ENCODE measurements around the gene ZNF213.
A peak's percentile ranks its signal among the peaks of the same experiment; 100 is the strongest.

The ZNF213 gene

GRCh38 chr16:3101841-3102470, 32.9 kb upstream of the ZNF213 start:
- DNase-seq, result peak in 1 of 2 experiments; percentile 44

DNA sequence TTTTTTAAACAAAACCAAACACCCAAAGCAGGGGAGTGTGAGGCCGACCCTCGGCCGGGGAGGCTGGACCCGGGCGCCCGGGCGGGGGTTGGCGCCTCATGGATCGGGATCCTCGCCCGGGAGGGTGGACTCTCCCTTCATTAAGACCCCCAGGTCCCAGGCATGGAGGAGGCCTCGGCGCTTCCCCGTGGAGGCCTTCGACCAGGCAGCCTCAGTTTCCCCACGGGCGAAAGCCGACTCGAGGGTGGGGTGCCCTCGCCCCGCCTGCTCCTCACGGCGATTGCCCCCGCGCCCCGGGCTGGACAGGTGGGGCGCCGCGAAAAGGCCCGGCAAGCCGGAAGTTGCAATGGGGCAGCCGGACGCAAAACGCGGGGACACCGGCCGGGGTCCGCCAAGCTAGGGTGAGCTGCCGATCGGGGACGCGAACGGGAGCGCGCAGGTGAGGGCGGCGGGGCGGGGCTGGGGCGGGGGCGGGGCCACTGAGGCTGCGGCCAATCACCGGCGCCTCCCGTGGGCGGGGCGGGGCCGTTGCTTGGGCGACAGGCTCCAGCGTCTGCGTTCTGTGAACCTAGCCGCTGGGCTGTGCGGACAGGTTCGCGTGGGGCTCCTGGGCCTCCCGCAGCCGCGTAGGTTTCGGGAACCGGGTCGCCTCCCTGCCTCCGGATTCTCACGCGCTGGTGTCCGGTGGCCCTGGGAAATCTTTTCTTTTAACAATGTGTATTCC, 28.5 kb upstream of the ZNF213 start:
- DNase-seq, result peak; percentile 92 to 95

- no peak for DNase-seq
Observed at GRCh38 chr16:3112058-3112880, 22.6 kb upstream of the ZNF213 start, which contains the start of gene ZNF205. Gene ZNF205 (plus strand): TSS chr16:3112586. CDS start chr16:3113431, 845 bp downstream.

- DNase-seq, result no peak
Observed at GRCh38 chr16:3112881-3113574, 21.8 kb upstream of the ZNF213 start.

DNA sequence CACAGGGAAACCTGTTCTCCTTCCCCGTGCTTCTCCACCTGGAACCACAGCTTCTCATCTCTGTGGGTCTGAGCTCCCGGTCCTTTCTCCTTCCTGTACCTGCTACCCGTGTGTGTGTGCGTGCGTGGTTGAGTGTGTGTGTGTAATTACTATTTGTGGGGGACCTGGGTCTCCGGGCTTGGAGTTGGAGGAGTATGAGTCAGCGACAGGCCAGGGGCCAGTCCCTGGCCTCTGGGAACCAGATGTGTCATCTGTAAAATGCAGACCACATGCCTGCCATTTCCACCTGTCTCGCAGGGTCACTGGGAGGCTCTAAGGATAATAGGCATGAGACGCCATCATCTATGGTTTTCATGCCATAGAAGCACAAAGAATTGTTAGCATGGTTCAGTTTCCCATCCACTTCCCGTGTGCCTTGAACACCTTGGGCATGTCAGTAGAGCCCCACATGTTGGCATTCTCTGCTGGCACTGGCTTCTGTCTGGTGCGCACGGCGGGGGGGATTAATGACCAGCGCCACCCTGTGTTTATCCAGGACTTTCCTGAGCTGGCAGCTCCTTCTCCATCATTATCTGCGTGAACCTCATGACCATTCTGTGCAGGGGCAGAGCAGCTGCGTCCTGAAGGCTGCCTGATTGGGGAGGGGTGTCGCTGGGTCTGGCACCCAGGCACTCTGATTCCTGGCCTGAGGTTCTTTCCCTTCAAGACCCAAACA, 20.9 kb upstream of the ZNF213 start:
- DNase-seq, result no peak

DNA sequence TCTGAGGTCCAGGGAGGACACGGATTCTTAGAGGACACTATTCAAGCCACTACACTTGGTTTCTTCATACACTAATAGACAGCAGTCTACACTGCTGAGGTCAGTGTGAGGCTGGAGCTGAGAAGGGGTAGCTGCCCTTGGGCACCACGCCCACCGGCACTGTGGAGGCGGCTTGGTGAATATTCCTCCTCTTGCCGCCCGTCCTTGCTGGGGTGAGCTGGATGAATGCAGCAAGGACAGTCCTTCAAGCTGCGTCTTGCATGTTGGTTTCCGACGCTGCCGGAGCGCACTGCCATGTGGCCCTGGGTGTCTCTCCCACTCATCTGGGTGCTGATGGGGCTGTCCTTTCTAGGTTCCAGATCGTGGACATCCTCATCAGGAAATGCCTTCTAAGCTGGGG, 19.8 kb upstream of the ZNF213 start:
- no peak for DNase-seq

GRCh38 chr16:3115561-3115960, 19.3 kb upstream of the ZNF213 start:
- DNase-seq, result no peak

- DNase-seq, result no peak
Observed at GRCh38 chr16:3118204-3118790, 16.5 kb upstream of the ZNF213 start.

DNA sequence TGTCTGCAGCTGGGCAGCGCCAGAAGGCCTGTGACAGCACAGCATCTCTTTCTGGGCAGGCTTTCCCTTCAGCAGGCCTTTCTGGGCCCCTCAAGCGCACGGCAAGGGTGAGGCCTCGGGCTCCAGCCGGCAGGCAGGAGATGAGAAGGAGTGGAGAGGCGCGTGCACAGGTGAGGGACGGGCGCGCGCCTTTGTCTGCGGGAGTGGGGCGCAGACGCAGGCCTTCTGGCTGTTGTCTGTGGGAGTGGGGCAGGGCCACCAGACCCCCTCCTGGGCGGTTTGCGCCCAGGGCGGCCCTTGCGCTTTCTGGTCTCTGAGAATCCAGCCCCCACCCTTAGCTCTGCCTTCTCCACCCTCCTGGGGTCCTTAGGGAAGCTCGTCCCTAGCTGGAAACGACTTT, 16.0 kb upstream of the ZNF213 start:
- no peak for DNase-seq

DNA sequence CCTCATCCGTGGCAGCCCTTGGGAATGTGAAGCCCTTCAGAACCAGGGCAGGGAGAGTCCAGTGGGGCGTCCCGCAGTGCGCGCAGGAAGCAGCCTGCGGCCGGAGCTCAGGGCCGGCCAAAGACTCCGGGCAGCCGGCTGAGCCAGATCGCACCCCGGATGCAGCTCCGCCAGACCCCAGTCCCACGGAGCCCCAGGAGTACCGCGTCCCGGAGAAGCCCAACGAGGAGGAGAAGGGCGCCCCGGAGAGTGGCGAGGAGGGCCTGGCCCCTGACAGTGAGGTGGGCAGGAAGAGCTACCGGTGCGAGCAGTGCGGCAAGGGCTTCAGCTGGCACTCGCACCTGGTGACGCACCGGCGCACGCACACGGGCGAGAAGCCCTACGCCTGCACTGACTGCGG, 15.5 kb upstream of the ZNF213 start:
- DNase-seq, result no peak

GRCh38 chr16:3119701-3120408, 15.0 kb upstream of the ZNF213 start:
- DNase-seq, result no peak

DNA sequence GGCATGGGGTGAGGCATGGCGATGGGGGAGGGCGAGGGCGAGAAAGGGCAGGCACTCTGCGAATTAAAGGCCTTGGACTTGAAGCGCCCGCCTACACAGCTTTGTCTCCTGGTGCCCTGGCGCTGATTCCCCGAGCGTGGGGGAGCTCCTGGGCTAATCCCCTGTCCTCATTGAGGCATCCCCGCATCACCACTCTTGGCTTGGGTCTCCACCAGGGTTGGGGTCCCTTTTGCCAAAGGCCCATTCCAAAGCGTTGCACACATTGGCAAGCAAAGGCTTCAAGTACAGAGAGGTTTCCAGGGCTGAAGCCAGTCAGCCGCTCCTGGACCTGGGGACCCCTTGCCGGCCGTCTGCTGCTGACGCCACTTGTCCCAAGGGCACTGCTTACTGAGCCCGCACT, 14.4 kb upstream of the ZNF213 start:
- DNase-seq, result no peak

DNA sequence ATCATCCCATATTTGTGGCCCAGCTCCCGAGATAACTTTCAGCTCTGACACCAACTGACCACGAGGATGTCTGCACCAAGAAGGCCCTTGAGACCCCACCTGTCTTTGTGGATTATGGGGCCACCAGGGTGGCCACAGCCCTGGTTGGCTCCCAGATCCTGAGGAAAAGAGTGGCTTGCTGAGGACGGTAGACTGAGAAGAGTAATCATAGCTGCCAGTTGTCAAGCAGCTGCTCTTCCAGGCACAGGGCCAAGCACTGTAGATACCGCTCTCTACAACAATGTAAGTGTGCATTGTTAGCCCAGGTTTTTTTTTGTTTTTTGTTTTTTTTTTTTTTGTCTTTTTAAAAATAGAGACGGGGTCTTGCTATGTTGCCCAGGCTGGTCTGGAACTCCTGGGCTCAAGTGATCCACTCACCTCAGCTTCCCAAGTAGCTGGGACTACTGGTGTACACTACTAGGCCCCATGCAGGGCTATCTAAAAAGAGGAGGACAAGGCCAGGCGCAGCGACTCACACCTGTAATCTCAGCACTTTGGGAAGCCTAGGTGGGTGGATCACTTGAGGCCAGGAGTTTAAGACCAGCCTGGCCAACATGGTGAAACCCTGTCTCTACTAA, 12.9 kb upstream of the ZNF213 start:
- DNase-seq, result no peak

DNA sequence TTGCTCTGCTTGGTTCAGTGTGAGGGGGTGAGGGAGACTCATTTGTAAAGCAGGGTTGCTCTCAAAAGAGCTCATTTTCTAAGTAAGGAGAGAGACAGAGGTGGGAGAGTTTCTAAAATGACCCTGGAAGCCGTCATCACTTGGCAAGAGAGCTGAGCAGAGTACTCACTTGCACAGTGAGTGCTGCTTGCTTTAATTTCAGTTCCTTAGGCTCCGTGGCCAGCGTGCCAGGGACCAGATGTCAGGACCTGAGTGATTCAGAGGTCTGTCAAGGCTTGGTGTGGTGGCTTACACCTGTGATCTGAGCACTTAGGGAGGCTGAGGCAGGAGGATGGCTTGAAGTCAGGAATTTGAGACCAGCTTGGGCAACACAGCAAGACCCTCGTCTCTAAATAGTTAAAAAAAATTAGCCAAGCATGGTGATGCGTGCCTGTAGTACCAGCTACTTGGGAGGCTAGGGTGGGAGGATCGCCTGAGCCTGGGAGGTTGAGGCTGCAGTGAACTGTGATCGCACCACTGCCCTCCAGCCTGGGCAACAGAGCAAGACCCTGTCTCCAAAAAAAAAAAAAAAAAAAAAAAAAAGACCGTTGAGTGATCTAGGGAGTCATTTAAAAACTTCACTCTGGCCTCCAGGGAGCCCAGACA, 11.8 kb upstream of the ZNF213 start:
- DNase-seq, result no peak

DNA sequence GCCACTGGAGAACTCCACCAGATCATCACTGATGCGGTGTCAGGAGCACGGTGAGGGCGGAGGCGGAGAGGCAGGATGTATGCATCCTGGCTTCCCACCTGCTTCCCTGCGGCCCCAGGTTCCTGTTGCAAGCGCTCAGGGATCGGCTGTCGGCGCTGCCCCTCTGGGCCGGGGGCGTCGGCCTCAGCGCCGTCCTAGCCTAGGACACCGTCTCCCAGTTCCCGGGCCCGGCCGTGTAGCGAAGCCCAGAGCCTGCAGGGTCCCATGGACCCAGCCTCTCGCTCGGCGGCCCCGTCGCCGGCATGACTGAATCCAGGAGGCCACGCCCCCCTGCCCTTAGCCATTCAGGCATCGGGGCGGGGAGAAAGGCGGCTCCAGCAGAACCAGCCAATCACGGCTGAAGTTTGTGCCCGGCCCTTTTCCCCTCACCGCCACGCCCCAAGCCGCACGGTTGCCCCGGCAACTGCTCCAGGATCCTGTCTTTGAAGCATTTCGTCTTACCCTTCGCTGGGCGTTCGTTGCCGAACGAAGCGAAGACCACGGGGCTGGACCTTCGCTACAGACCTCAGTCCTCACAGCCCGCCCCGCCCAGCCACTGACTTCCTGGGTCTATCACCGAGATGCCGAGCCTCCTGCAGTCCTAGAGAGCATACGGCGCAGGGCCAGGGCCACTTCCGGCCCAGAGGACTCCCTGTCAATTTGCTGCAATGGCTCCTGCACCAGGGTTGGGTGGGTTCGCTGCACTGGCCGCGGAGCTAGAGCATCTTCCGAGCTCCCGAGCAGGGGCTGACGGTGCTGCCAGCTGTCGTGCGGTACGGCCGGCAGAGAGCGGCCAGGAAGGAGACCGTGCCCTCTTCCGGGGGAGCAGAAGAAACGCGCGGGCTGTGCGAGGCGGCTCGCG, 10.6 kb upstream of the ZNF213 start:
- peak; percentile 99 for DNase-seq

GRCh38 chr16:3127745-3128144, 7.1 kb upstream of the ZNF213 start:
- no peak for DNase-seq

- DNase-seq, result peak; percentile 68 to 77
Observed at GRCh38 chr16:3129137-3130131, 5.4 kb upstream of the ZNF213 start.
